Fibroblast of skin of right biceps (primary cell): Measurements from ENCODE around the gene NTM.
A peak's percentile ranks its signal among the peaks of the same experiment; 100 is the strongest.

Experiments
- DNase-seq: peaks from one replicate; pipeline ENCODE4 v3.0.0-alpha.2; 2013

Gene NTM

GRCh38 chr11:131985846-131986301, 615.5 kb downstream of the NTM start:
- no peak for DNase-seq

- DNase-seq, result no peak
These were observed 617.3 kb downstream of the NTM start for GRCh38 chr11:131987703-131988102.

- no peak for DNase-seq
These were observed 621.2 kb downstream of the NTM start for GRCh38 chr11:131991606-131992005.

GRCh38 chr11:131993246-131993645, 622.8 kb downstream of the NTM start:
- DNase-seq, result no peak

- DNase-seq, result no peak
These were observed 627.6 kb downstream of the NTM start for GRCh38 chr11:131998020-131998419.

- peak; percentile 30 for DNase-seq
These were observed 628.7 kb downstream of the NTM start for GRCh38 chr11:131999084-131999483.

- no peak for DNase-seq
These were observed 629.5 kb downstream of the NTM start for GRCh38 chr11:131999955-132000354.

- DNase-seq, result no peak
These were observed 635.5 kb downstream of the NTM start for GRCh38 chr11:132005887-132006286.

GRCh38 chr11:132006884-132007580, 636.6 kb downstream of the NTM start:
- no peak for DNase-seq

GRCh38 chr11:132008226-132008625, 637.8 kb downstream of the NTM start:
- DNase-seq, result no peak

GRCh38 chr11:132008872-132009271, 638.5 kb downstream of the NTM start:
- peak; percentile 31 for DNase-seq

- no peak for DNase-seq
These were observed 649.6 kb downstream of the NTM start for GRCh38 chr11:132020001-132020400.

- DNase-seq, result no peak
These were observed 651.9 kb downstream of the NTM start for GRCh38 chr11:132022285-132022684.

- DNase-seq, result peak; percentile 90
These were observed 652.5 kb downstream of the NTM start for GRCh38 chr11:132022733-132023478.

- DNase-seq, result peak; percentile 88
These were observed 654.3 kb downstream of the NTM start for GRCh38 chr11:132024587-132025295.

- DNase-seq, result no peak
These were observed 656.3 kb downstream of the NTM start for GRCh38 chr11:132026746-132027145.

GRCh38 chr11:132028380-132029240, 658.2 kb downstream of the NTM start:
- DNase-seq, result peak; percentile 66

GRCh38 chr11:132030896-132031295, 660.5 kb downstream of the NTM start:
- DNase-seq, result no peak

- peak; percentile 93 for DNase-seq
These were observed 662.1 kb downstream of the NTM start for GRCh38 chr11:132032555-132032954.

GRCh38 chr11:132033051-132033450, 662.6 kb downstream of the NTM start:
- peak; percentile 52 for DNase-seq

- DNase-seq, result no peak
These were observed 664.8 kb downstream of the NTM start for GRCh38 chr11:132035228-132035627.

- no peak for DNase-seq
These were observed 665.4 kb downstream of the NTM start for GRCh38 chr11:132035766-132036165.

- no peak for DNase-seq
These were observed 665.8 kb downstream of the NTM start for GRCh38 chr11:132036220-132036619.
